HepG2 (cell line): ENCODE measurements around the gene GMEB2. TPM values are rescaled to one million over a fixed set of nuclear protein-coding genes. Genes with fewer than 3 reads are reported as not detected.
A peak's percentile ranks its signal among the peaks of the same experiment; 100 is the strongest.

Source experiments
- CCDC6 ChIP-seq: sonication (generic); formaldehyde crosslinking; IDR thresholded peaks from 2 replicates; pipeline ENCODE4 v1.8.1; 2022; ENCODE audit warnings: mild to moderate bottlenecking, missing genetic modification reagents, moderate library complexity
- DNMT3B ChIP-seq: conservative IDR thresholded peaks from 2 replicates; pipeline ENCODE4 v1.6.1; 2016; ENCODE audit warnings: missing biosample characterization, control low read depth
- ELF3 ChIP-seq: IDR thresholded peaks from 2 replicates; pipeline ENCODE4 v1.6.1; 2016; ENCODE audit warnings: missing genetic modification reagents, missing compliant biosample characterization
- HNRNPL ChIP-seq: fragments of 200-400 bp; formaldehyde crosslinking; IDR thresholded peaks from 2 replicates; pipeline ENCODE4 v1.6.1; 2017; ENCODE audit warnings: mild to moderate bottlenecking, low read depth, low read length
- ISL2 ChIP-seq: sonication (generic); formaldehyde crosslinking; IDR thresholded peaks from 2 replicates; pipeline ENCODE4 v1.5.0; 2020; ENCODE audit warnings: missing genetic modification reagents
- KDM5A ChIP-seq: fragments of 200-600 bp; sonication (generic); IDR thresholded peaks from 2 replicates; pipeline ENCODE4 v1.7.0; 2018; ENCODE audit warnings: antibody characterized with exemption, mild to moderate bottlenecking, low read length, borderline replicate concordance
- REPIN1 ChIP-seq: sonication (generic); formaldehyde crosslinking; IDR thresholded peaks from 2 replicates; pipeline ENCODE4 v1.8.0; 2022; ENCODE audit warnings: missing genetic modification reagents, low read depth, mild to moderate bottlenecking, borderline replicate concordance
- RORA ChIP-seq: sonication (generic); formaldehyde crosslinking; IDR thresholded peaks from 2 replicates; pipeline ENCODE4 v1.5.0; 2020; ENCODE audit warnings: mild to moderate bottlenecking, missing genetic modification reagents, moderate library complexity
- SALL2 ChIP-seq: sonication (generic); formaldehyde crosslinking; IDR thresholded peaks from 2 replicates; pipeline ENCODE4 v1.8.1; 2023; ENCODE audit warnings: mild to moderate bottlenecking, missing genetic modification reagents, inconsistent platforms
- SSRP1 ChIP-seq: IDR thresholded peaks from 2 replicates; pipeline ENCODE4 v1.6.1; 2016; ENCODE audit warnings: control low read depth
- U2AF2 ChIP-seq: fragments of 200-400 bp; formaldehyde crosslinking; IDR thresholded peaks from 2 replicates; pipeline ENCODE4 v1.6.1; 2017; ENCODE audit warnings: low read depth, mild to moderate bottlenecking, low read length
- ZFY ChIP-seq: sonication (generic); formaldehyde crosslinking; IDR thresholded peaks from 2 replicates; pipeline ENCODE4 v1.4.0; 2020; ENCODE audit warnings: missing genetic modification reagents
- ZNF235 ChIP-seq: sonication (generic); formaldehyde crosslinking; IDR thresholded peaks from 2 replicates; pipeline ENCODE4 v1.8.1; 2023; ENCODE audit warnings: mild to moderate bottlenecking, missing genetic modification reagents, borderline replicate concordance
- ZNF3 ChIP-seq: IDR thresholded peaks from 2 replicates; pipeline ENCODE4 v1.7.0; 2017; ENCODE audit warnings: inconsistent platforms
- ZNF558 ChIP-seq: sonication (generic); formaldehyde crosslinking; IDR thresholded peaks from 2 replicates; pipeline ENCODE4 v1.9.0; 2022; ENCODE audit warnings: mild to moderate bottlenecking, missing genetic modification reagents, borderline replicate concordance
- ZNF768 ChIP-seq: sonication (generic); formaldehyde crosslinking; IDR thresholded peaks from 2 replicates; pipeline ENCODE4 v1.4.0; 2020; ENCODE audit warnings: missing genetic modification reagents
- ZSCAN12 ChIP-seq: sonication (generic); formaldehyde crosslinking; IDR thresholded peaks from 2 replicates; pipeline ENCODE4 v1.9.0; 2021; ENCODE audit warnings: mild to moderate bottlenecking, missing genetic modification reagents
- polyA plus RNA-seq, 8 experiments: library from polyadenylated mRNA; depleted of rRNA in 3 of 8; stranded (reverse) in 7 of 8; unstranded in 1 of 8; fragments of >200 nt; fragmentation: Illumina TruSeq in 4 of 8; extraction: Trizol in 4 of 8; gene quantifications; 2 replicates each; pipeline versions ENCODE4 v1.2.1 to v1.2.3, GENCODE V29; 2011 to 2016; ENCODE audit warnings: low read depth in 4 of 8, missing spikeins in 1 of 8, mixed read lengths in 1 of 8; ENCODE audit not compliant: insufficient read depth in 1 of 8
- total RNA-seq, 5 experiments: library from RNA; depleted of rRNA; stranded (reverse); fragments of >200 nt; fragmentation: Illumina TruSeq; extraction: Trizol; gene quantifications; 2 replicates each; pipeline ENCODE4 v1.2.3, GENCODE V29; 2016; ENCODE audit warnings: low read depth in 1 of 5
- TF ChIP-seq, protein P1 (sequence below): sonication (generic); formaldehyde crosslinking; IDR thresholded peaks from 2 replicates; pipeline ENCODE4 v1.4.0; 2020; ENCODE audit warnings: mild to moderate bottlenecking, missing genetic modification reagents
- TF ChIP-seq, protein P2 (sequence below): sonication (generic); formaldehyde crosslinking; IDR thresholded peaks from 2 replicates; pipeline ENCODE4 v1.8.0; 2022; ENCODE audit warnings: mild to moderate bottlenecking, missing genetic modification reagents, borderline replicate concordance
- TF ChIP-seq, protein P3 (sequence below): sonication (generic); formaldehyde crosslinking; IDR thresholded peaks from 2 replicates; pipeline ENCODE4 v1.4.0; 2020; ENCODE audit warnings: missing genetic modification reagents
- TF ChIP-seq, protein P4 (sequence below): sonication (generic); formaldehyde crosslinking; IDR thresholded peaks from 2 replicates; pipeline ENCODE4 v1.5.0; 2020; ENCODE audit warnings: mild to moderate bottlenecking, missing genetic modification reagents

The GMEB2 gene
- total and polyA plus RNA-seq, 2 of the 13 experiments (the other 11 are each of a cell fraction or from before 2014, with no cell fraction given): 10.6 to 12.4 TPM

DNA sequence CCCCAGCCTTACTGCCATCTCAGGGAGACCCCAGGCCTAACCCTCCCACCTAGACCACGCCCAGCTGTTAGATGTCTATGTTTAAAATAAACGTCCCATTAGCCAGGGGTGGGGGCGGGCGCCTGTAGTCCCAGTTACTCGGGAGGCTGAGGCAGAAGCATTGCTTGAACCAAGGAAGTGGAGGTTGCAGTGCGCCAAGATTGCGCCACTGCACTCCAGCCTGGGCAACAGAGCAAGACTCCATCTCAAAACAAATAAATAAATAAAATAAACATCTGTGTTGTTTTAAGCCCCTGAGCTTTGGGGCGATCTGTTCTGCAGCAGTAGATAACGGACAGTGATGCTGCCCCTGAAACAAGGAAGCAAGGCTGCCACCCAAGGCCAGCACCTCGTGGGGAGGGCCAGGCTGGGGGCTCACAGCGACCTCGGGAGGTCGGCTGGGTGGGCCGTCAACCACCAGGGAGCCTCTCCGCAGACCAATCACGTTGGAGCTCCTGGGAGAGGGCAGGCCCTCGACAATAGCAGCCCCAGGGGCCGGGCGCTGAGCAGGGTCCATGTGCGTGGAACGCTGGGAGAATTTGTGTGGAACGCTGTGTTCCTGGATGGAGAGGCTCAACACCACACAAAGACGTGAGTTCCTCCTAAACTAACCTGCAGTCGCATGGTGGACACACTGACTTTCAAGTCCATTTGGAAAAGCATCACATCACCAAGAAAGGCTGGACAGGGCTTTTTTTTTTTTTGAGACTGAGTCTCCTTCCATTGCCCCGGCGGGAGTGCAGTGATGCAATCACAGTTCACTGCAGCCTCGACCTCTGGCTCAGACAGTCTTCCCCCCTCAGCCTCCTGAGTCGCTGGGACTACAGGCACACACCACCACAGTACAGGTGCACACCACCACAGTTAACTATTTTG, 51.8 kb downstream of the GMEB2 start (continued):
- TF ChIP-seq HNRNPL (no peak), ZNF235 (CRISPR knock-in tag) (no peak), U2AF2 (no peak), ZFY (CRISPR knock-in tag) (no peak), ZNF3 (CRISPR knock-in tag) (peak; percentile 23; the same call in 1 of the 2 replicates), ZNF768 (peak; percentile 70; the same call in 1 of the 2 replicates), SALL2 (no peak), REPIN1 (CRISPR knock-in tag) (no peak), ISL2 (CRISPR knock-in tag) (no peak; the same call in 1 of the 2 replicates), DNMT3B (CRISPR knock-in tag) (no peak), ELF3 (CRISPR knock-in tag) (no peak; the same call in 1 of the 2 replicates), SSRP1 (CRISPR knock-in tag) (no peak), ZSCAN12 (CRISPR knock-in tag) (no peak), KDM5A (no peak), CCDC6 (peak; percentile 17), RORA (CRISPR knock-in tag) (no peak), ZNF558 (CRISPR knock-in tag) (no peak)
- TF ChIP-seq, protein P1, sequence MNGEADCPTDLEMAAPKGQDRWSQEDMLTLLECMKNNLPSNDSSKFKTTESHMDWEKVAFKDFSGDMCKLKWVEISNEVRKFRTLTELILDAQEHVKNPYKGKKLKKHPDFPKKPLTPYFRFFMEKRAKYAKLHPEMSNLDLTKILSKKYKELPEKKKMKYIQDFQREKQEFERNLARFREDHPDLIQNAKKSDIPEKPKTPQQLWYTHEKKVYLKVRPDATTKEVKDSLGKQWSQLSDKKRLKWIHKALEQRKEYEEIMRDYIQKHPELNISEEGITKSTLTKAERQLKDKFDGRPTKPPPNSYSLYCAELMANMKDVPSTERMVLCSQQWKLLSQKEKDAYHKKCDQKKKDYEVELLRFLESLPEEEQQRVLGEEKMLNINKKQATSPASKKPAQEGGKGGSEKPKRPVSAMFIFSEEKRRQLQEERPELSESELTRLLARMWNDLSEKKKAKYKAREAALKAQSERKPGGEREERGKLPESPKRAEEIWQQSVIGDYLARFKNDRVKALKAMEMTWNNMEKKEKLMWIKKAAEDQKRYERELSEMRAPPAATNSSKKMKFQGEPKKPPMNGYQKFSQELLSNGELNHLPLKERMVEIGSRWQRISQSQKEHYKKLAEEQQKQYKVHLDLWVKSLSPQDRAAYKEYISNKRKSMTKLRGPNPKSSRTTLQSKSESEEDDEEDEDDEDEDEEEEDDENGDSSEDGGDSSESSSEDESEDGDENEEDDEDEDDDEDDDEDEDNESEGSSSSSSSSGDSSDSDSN (CRISPR knock-in tag): peak; percentile 4; the same call in 1 of the 2 replicates
- TF ChIP-seq, protein P2, sequence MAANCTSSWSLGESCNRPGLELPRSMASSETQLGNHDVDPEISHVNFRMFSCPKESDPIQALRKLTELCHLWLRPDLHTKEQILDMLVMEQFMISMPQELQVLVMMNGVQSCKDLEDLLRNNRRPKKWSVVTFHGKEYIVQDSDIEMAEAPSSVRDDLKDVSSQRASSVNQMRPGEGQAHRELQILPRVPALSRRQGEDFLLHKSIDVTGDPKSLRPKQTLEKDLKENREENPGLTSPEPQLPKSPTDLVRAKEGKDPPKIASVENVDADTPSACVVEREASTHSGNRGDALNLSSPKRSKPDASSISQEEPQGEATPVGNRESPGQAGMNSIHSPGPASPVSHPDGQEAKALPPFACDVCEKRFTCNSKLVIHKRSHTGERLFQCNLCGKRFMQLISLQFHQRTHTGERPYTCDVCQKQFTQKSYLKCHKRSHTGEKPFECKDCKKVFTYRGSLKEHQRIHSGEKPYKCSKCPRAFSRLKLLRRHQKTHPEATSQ: 0 out of 2 replicates have a peak, but pooled peaks have one; percentile 64
- TF ChIP-seq, protein P3, sequence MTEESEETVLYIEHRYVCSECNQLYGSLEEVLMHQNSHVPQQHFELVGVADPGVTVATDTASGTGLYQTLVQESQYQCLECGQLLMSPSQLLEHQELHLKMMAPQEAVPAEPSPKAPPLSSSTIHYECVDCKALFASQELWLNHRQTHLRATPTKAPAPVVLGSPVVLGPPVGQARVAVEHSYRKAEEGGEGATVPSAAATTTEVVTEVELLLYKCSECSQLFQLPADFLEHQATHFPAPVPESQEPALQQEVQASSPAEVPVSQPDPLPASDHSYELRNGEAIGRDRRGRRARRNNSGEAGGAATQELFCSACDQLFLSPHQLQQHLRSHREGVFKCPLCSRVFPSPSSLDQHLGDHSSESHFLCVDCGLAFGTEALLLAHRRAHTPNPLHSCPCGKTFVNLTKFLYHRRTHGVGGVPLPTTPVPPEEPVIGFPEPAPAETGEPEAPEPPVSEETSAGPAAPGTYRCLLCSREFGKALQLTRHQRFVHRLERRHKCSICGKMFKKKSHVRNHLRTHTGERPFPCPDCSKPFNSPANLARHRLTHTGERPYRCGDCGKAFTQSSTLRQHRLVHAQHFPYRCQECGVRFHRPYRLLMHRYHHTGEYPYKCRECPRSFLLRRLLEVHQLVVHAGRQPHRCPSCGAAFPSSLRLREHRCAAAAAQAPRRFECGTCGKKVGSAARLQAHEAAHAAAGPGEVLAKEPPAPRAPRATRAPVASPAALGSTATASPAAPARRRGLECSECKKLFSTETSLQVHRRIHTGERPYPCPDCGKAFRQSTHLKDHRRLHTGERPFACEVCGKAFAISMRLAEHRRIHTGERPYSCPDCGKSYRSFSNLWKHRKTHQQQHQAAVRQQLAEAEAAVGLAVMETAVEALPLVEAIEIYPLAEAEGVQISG (CRISPR knock-in tag): no peak; the same call in 1 of the 2 replicates
- TF ChIP-seq, protein P4, sequence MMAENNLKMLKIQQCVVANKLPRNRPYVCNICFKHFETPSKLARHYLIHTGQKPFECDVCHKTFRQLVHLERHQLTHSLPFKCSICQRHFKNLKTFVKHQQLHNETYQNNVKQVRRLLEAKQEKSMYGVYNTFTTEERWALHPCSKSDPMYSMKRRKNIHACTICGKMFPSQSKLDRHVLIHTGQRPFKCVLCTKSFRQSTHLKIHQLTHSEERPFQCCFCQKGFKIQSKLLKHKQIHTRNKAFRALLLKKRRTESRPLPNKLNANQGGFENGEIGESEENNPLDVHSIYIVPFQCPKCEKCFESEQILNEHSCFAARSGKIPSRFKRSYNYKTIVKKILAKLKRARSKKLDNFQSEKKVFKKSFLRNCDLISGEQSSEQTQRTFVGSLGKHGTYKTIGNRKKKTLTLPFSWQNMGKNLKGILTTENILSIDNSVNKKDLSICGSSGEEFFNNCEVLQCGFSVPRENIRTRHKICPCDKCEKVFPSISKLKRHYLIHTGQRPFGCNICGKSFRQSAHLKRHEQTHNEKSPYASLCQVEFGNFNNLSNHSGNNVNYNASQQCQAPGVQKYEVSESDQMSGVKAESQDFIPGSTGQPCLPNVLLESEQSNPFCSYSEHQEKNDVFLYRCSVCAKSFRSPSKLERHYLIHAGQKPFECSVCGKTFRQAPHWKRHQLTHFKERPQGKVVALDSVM (CRISPR knock-in tag): peak; percentile 80
